ENCODE measurements around the gene CDK8.

DNA sequence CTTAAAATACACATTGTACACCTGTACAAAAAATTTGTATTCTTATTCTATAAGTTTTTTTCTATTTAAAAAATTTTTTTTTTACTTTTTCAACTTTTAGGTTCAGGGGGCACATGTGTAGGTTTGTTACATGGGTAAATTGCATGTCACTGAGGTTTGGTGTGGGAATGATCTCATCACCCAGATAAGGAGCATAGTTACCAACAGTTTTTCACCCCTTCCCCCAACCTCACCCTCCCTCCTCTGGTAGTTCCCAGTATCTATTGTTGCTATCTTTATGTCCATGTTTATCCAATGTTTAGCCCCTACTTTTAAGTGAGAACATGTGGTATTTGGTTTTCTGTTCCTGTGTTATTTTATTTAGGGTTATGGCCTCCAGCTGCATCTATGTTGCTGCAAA is 89.9 kb downstream of the CDK8 start:
- TF ChIP-seq MAX (IDR thresholded peaks at IDR 0.05): no peak
- no peak for TF ChIP-seq TAF1 (IDR thresholded peaks at IDR 0.05; ENCODE audit: low read depth)
- no peak for TF ChIP-seq EP300 (IDR thresholded peaks at IDR 0.05; ENCODE audit: borderline replicate concordance)
- no peak for TF ChIP-seq RAD21 (IDR thresholded peaks at IDR 0.05; ENCODE audit: low read depth)
- TF ChIP-seq USF1 (IDR thresholded peaks at IDR 0.05): no peak
- no peak for TF ChIP-seq YY1 (IDR thresholded peaks at IDR 0.05; ENCODE audit: low read depth)
- no peak for TF ChIP-seq TEAD4 (IDR thresholded peaks at IDR 0.05)
- TF ChIP-seq ZBTB7A (IDR thresholded peaks at IDR 0.05; ENCODE audit: low read depth): no peak
- no peak for TF ChIP-seq TCF12 (IDR thresholded peaks at IDR 0.05; ENCODE audit: low read depth)

All from Ishikawa (cell line).